Panc1 (cell line): Measurements from ENCODE around the gene ZNF710. TPM values are rescaled to one million over a fixed set of nuclear protein-coding genes. Genes with fewer than 3 reads are reported as not detected.

Source experiments
- ATAC-seq: fragments of 200-7000 bp; cut with Tn5 transposase; 2 replicates; pipeline ENCODE4 v1.9.1; 2020; ENCODE audit warnings: mild to moderate bottlenecking, moderate library complexity
- BruUV-seq: library from RNA; stranded (reverse); fragments of 400-500 nt; replicated peaks from 2 replicates; lab custom pipeline; 2021; lab: Mats Ljungman, UMichigan
- CTCF ChIA-PET: fragments of 300-600 bp; sonication (Branson Sonifier 250); formaldehyde crosslinking; loops from one replicate; lab custom pipeline; 2022; ENCODE audit warnings: antibody characterized with exemption; lab: Charles Lee
- POLR2A ChIA-PET: fragments of 300-600 bp; sonication (Branson Sonifier 250); formaldehyde crosslinking; loops from one replicate; lab custom pipeline; 2022; ENCODE audit warnings: antibody characterized with exemption; lab: Charles Lee
- DNase-seq: peaks from one replicate; pipeline ENCODE4 v3.0.0-alpha.2; 2010; ENCODE audit warnings: low read depth, low spot score
- H3K27ac ChIP-seq: 2 replicates; pipeline ENCODE4 v1.5.1; 2011; ENCODE audit warnings: mild to moderate bottlenecking, low read length, inconsistent platforms
- H3K27me3 ChIP-seq: fragments of 200-500 bp; sonication (Bioruptor generic); 2 replicates; pipeline ENCODE4 v1.6.0; 2014; ENCODE audit warnings: low read length, inconsistent platforms; ENCODE audit not compliant: control insufficient read depth, insufficient read depth
- H3K36me3 ChIP-seq: fragments of 200-500 bp; sonication (Bioruptor generic); 2 replicates; pipeline ENCODE4 v1.5.1; 2014; ENCODE audit warnings: inconsistent platforms, mild to moderate bottlenecking, low read length, moderate library complexity; ENCODE audit not compliant: control insufficient read depth, insufficient read depth
- H3K4me1 ChIP-seq: 2 replicates; pipeline ENCODE4 v1.5.1; 2011; ENCODE audit warnings: inconsistent platforms, mild to moderate bottlenecking, low read length, moderate library complexity; ENCODE audit not compliant: control insufficient read depth, insufficient read depth
- H3K4me3 ChIP-seq, 2 experiments: 2 replicates each; pipeline ENCODE4 v1.5.1; 2011 to 2012; ENCODE audit warnings: low read depth in 2 of 2, low read length in 2 of 2, mild to moderate bottlenecking in 2 of 2, inconsistent platforms in 1 of 2, moderate library complexity in 1 of 2
- H3K9me3 ChIP-seq: fragments of 200-500 bp; sonication (Bioruptor generic); 2 replicates; pipeline ENCODE4 v1.5.1; 2014; ENCODE audit warnings: low read depth, mild to moderate bottlenecking, inconsistent platforms, low read length, moderate library complexity; ENCODE audit not compliant: control insufficient read depth, insufficient read depth
- CTCF ChIP-seq: fragments of 450-650 bp; IDR thresholded peaks from 2 replicates; pipeline ENCODE4 v1.5.1; 2017; ENCODE audit warnings: mild to moderate bottlenecking
- POLR2AphosphoS5 ChIP-seq: IDR thresholded peaks from 2 replicates; pipeline ENCODE4 v1.6.1; 2012; ENCODE audit warnings: mild to moderate bottlenecking, low read depth, low read length, moderate library complexity
- REST ChIP-seq, 2 experiments: IDR thresholded peaks; 2 replicates each; pipeline ENCODE4 v1.6.1; 2011 to 2012; ENCODE audit warnings: low read depth in 2 of 2, control low read depth in 1 of 2, low read length in 1 of 2, mild to moderate bottlenecking in 1 of 2, moderate library complexity in 1 of 2; ENCODE audit not compliant: insufficient read depth in 1 of 2
- SIN3A ChIP-seq: IDR thresholded peaks from 2 replicates; pipeline ENCODE4 v1.6.1; 2012; ENCODE audit warnings: low read depth, mild to moderate bottlenecking, low read length, moderate library complexity, borderline replicate concordance; ENCODE audit not compliant: insufficient read depth
- TCF7L2 ChIP-seq: IDR thresholded peaks from 2 replicates; pipeline ENCODE4 v1.6.1; 2011; ENCODE audit warnings: mild to moderate bottlenecking, low read depth, low read length, inconsistent platforms
- in situ Hi-C: cut with HindIII; loops from 2 replicates; pipeline ENCODE4 v1.10.0; 2016; ENCODE audit warnings: low sequenced_read_pairs, low pct_unique_long_range_greater_than_20kb
- intact Hi-C: fragments of 100-400 bp; cut with micrococcal nuclease; formaldehyde crosslinking; loops from one replicate; pipeline ENCODE4 v1.10.0; 2022; ENCODE audit not compliant: unreplicated experiment
- total RNA-seq: library from RNA; stranded (reverse); gene quantifications from one replicate; pipeline ENCODE4 v1.2.1, GENCODE V29; 2021; ENCODE audit not compliant: unreplicated experiment

ZNF710 gene
- total RNA-seq, 1 experiment from 2014 or later, result 15.8 TPM

GRCh38 chr15:90072978-90073640 lies 72.0 kb downstream of the ZNF710 start:
- no peak for TF ChIP-seq SIN3A
- no peak for TF ChIP-seq POLR2AphosphoS5
- no peaks in the 10 kb centered on the region for H3K9me3 ChIP-seq
- POLR2A ChIA-PET, result interaction anchor here (0.7 kb wide), 1 partner anchor 76 kb away, joined by 9 read pairs; no protein-coding TSS in a partner anchor
- DNase-seq, result no peak
- H3K27me3 ChIP-seq, result no peaks in the 10 kb centered on the region
- no peaks in the 10 kb centered on the region for H3K4me1 ChIP-seq
- ATAC-seq, result no peak; the same call in 1 of the 2 replicates
- in situ Hi-C loops, result no loop called here
- intact Hi-C loops, result loop anchor here (5.0 to 10.0 kb wide), 3 partner anchors 71 to 328 kb away; partner anchors contain the start of gene ZNF710
- H3K27ac ChIP-seq, result no peak overlapping the region
- BruUV-seq, result no TSS peak
- no peak overlapping the region for H3K4me3 ChIP-seq
- CTCF ChIA-PET, result no interaction called here
- H3K36me3 ChIP-seq, result no peaks in the 10 kb centered on the region

- no peak for ATAC-seq
- TF ChIP-seq TCF7L2, result no peak
- no peak for TF ChIP-seq REST (IDR thresholded peaks at IDR 0.05; ENCODE audit: insufficient read depth in 1 of 2, low read depth in 2 of 2, low read length in 1 of 2)
- no TSS peak for BruUV-seq
- intact Hi-C loops (loop anchor here (5.0 to 10.0 kb wide), 3 partner anchors 72 to 329 kb away; partner anchors contain the start of gene ZNF710), in situ Hi-C loops (no loop called here)
- Histone ChIP-seq H3K27ac (no peak overlapping the region), H3K4me1 (no peaks in the 10 kb centered on the region), H3K9me3 (no peaks in the 10 kb centered on the region), H3K36me3 (no peaks in the 10 kb centered on the region), H3K4me3 (no peak overlapping the region), H3K27me3 (no peaks in the 10 kb centered on the region)
- no peak for DNase-seq
- POLR2A ChIA-PET, result interaction anchor here (0.7 kb wide), 2 partner anchors 77 to 230 kb away, joined by 3 to 9 read pairs; no protein-coding TSS in a partner anchor
- CTCF ChIA-PET, result no interaction called here
Measured at GRCh38 chr15:90074023-90074422, 72.9 kb downstream of the ZNF710 start.

- CTCF ChIA-PET, result interaction anchor here (0.6 kb wide), 1 partner anchor 112 kb away, joined by 7 read pairs; no protein-coding TSS in a partner anchor
Measured at GRCh38 chr15:90074916-90075315, 73.8 kb downstream of the ZNF710 start.

More at GRCh38 chr15:90074916-90075315, 73.8 kb downstream of the ZNF710 start:
- DNase-seq (no peak), ATAC-seq (0 out of 2 replicates have a peak, but pooled peaks have one; percentile 46)
- H3K4me1 ChIP-seq, result no peaks in the 10 kb centered on the region
- no peaks in the 10 kb centered on the region for H3K36me3 ChIP-seq
- BruUV-seq, result no TSS peak
- H3K27ac ChIP-seq, result no peak overlapping the region
- POLR2A ChIA-PET, result interaction anchor here (0.6 kb wide), 1 partner anchor 380 kb away, joined by 3 read pairs; no protein-coding TSS in a partner anchor
- H3K4me3 ChIP-seq, result no peak overlapping the region
- no peaks in the 10 kb centered on the region for H3K9me3 ChIP-seq
- H3K27me3 ChIP-seq, result no peaks in the 10 kb centered on the region
- in situ Hi-C loops (no loop called here), intact Hi-C loops (loop anchor here (5.0 to 10.0 kb wide), 3 partner anchors 73 to 330 kb away; partner anchors contain the start of gene ZNF710)
- TF ChIP-seq TCF7L2 (no peak), REST (IDR thresholded peaks at IDR 0.05; ENCODE audit: insufficient read depth in 1 of 2, low read depth in 2 of 2, low read length in 1 of 2) (no peak), SIN3A (no peak), POLR2AphosphoS5 (no peak), CTCF (no peak)
